HG03175 (cell line): ENCODE measurements around the gene THSD4.

ENCODE experiments used
- ATAC-seq: cut with Tn5 transposase; IDR thresholded peaks from one replicate; pipeline ENCODE4 v1.9.1; 2021; ENCODE audit warnings: mild to moderate bottlenecking, moderate library complexity; ENCODE audit not compliant: unreplicated experiment

The THSD4 gene

DNA sequence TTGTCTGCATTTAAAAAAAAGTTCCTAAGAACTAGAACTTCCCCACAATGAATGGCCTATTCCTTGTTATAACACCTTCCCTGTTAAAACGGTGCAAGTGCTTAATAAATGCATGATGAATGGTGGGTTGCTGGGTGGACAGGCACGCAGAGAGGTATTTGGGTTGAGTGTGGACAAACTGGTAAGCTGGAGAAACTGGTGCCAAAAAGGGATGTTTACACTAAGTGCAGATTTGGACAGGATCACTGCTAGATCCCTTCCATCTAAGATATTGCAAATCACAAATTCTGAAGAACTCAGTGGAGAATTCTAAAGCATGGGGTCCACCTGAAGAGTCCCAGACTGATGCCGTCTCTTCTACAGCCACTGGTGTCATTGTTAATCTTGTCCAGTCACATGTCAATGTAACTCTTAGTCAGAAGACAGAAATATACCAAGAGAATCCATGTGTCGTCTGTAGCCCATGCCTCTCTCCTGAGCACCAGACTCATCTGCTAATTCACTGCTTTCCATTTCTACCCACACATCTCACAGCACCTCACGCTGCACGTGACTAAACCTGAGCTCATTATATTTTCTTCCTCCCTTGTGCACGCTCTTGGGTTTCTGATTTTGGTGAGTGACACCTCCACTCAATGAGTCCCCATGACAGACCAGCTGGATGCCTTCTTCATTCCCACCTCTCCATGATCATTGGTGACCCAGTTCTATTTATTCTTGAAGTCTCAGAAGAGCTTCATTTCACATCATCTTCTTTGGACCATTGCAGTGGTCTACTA is 328.9 kb downstream of the THSD4 start:
- no peak for ATAC-seq

DNA sequence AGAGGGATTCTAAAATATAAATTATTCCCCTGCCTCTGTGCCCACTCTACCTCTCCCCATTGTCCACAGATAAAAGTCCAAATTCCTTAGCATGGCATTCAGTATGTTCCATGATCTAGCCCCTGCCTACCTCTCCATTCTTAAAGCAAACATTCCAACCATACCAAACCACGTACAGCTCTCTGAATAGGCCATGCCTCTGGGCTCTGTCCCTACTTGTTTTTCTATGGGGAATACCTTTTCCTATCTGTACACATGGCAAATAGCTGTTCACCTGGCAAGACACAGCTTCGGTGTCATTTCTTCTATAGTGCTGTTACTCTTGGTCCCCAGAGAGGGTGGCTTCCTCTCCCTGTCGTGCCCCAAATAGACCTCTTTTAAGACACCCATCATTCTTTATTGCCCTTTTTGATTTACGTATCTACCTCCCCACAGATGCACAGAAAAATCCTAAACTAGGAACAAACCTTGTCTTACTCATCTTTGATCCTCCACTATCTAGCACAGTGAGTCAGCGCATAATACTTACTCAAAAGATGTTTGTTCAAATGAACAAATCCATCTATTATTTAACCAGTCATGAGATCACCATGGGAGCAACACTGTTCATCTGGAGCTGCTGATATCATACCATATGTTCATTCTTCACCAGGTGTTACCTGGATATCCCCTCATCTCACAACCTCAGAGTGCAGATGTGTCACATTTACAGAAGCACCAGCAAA is 329.8 kb downstream of the THSD4 start:
- no peak for ATAC-seq

DNA sequence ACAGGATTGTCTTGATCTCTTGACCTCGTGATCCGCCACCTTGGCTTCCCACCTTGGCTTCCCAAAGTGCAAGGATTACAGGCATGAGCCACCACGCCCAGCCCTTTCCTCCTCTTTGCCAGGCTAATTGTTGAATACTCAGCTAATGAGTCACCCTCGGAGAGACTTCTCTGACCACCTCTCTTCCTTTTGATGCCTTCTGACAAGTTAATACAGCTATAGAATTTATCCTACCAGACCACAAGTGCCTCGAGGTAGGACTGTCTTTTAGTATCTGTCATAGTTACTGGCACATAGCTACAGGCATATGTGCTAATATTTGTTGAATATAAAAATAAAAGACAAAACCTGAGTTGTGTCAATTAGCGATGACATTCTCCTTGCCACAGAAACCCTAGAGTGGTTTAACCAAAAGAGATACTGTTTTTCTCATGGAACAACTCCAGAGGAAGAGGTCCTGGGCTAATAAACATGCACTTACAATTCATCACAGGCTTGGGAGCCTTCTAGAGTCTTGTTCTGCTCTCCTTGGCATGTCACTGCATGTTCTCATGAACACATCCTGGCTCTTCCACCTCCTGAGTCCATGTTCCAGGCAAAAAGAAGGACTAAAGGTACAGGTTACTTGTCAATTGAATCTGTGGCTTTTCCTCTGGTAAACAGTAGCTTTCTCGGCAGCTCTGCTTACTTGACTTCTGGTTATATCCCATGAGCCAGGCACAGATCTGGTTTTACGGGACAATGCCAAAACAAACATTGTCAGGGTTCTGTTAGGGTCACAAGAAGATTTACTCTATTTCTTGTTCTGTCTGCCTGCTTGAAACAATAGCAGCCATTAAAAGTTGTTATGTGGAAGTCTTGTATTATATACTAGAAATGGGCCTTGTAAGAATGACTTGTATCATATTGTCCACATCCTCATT is 332.3 kb downstream of the THSD4 start:
- no peak for ATAC-seq

DNA sequence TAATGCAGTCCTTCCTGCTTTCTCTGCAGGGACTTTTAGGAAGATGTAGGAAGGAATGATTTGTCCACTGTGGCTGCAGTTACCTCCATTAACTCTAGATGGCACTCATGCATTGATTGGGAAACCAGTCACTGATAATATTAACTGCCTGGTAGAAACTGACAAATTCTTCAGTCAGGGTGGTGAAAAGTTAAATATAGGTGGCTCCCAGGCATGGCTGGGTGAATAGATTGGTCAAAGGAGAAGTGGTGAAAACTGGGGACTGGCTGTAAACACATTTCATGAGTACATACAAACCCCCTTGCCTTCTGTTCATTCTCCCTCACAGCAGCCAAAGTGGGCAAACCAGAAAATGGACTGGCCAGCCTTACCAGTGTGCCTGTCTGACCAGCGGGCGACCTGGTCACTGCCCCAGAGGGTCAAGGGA is 333.4 kb downstream of the THSD4 start:
- no peak for ATAC-seq

DNA sequence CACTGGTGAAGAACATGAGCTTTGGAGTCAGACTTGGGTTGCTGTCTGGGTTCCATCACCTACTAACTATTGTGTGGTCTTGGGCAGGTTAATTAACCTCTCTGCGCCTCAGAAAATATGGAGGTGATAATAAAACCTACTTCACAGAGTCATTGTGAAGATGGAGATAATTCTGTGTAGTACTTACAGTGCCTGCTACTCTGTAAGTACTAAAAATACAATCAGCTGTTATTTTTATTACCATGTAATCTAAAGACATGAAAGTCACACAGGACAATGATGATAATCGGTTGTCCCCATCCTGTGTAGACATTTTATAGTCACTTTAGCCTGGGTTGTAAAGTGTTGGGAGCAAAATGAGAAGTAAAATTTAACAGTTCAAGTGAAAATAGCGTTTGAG is 334.1 kb downstream of the THSD4 start:
- ATAC-seq = no peak

DNA sequence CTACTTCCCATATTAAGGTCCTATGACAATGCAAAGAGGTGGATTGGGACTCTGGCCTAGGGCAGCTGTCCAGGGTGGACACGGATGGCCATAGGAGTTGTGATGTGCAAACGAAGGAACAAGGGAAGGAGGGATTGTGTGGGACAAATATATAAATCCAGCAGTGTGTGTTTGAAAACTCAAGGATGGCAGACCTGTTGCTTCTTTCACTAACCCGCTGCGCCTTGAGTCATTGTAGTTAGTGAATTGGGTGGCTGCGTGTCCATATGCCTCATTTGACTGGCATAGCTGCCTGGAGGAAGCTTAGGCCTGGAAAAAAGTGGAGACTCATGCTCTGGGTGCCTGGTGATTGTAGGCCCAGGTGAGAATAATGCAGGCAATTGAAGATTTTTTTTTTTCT is 334.7 kb downstream of the THSD4 start:
- ATAC-seq = no peak

DNA sequence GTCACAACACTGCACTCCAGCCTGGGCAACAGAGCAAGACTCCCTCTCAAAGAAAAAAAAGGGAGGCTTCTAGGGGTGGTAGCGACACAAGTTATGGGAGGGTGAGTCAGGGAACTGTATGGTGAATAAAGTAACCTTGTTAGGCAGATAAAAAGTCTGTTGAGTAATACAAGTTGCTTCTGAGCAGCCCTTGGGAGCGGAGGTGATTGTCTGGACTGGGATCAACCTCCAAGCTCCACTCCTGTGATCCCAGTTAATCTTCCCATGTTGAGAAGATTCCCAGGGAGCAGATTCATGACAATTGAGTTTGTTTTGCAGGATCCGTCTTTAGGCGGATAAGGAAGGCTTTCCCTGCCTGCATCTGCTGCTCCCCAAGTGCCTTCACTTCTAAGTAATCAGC is 335.9 kb downstream of the THSD4 start:
- ATAC-seq = no peak

DNA sequence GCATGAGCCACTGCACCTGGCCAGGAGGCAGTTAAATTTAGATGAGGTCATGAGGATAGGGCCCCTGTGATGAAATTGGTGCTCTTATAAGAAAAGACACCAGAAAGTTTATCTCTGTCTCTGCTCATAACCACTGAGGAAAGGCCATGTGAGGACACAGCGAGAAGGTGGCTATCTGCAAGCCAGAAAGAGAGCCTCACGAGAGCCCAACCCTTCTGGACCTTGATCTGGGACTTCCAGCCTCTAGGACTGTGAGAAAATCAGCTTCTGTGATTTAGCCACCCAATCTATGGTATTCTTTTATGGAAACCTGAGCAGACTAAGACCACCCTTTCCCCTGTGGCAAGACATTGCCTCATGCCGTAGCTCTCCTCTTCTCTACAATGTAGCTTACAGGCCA is 337.6 kb downstream of the THSD4 start:
- no peak for ATAC-seq

DNA sequence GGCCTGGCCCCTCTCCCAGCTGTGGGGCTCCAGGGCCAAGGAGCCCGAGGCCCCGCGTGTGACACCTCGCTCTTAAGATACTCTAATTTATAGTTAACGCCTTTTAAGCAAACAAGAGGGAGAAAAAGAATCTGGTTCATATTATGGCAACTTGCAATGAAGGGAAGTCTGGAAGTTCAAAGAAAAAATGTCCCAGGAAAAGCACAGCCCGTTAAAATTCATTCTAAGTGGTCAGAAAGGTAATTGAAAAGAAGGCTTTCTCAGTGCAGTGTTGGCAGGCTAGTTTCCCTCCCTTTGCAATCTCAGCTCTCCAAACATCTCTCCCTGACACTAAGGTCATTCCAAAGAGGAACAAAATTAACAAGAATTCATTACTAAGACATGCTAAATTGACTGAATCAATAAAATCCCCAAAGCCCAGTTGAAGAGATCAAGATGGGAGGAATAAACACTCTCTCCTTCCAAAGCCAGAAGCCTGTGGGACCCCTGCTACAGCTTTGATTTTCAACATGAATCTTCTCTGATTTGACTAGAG is 339.3 kb downstream of the THSD4 start:
- no peak for ATAC-seq

DNA sequence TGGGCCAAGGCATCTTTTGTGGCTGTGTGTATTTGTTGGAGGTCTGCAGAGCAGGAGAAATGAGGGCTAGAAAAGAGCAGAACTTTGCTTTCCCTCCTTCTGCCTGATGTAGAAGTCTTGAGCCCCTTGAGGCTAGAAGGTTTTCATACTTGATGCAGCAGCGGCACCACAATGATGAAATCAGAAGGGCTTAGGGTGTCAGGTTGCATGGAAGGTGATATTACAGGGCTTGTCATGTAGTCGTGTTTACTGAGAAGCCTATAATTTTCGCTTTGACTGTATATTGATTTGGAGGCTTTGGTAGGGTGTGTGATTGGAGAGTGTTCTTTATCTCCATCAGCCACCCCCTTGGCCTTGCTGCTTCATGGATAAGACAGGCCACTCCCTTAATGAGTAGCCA is 339.8 kb downstream of the THSD4 start:
- no peak for ATAC-seq

DNA sequence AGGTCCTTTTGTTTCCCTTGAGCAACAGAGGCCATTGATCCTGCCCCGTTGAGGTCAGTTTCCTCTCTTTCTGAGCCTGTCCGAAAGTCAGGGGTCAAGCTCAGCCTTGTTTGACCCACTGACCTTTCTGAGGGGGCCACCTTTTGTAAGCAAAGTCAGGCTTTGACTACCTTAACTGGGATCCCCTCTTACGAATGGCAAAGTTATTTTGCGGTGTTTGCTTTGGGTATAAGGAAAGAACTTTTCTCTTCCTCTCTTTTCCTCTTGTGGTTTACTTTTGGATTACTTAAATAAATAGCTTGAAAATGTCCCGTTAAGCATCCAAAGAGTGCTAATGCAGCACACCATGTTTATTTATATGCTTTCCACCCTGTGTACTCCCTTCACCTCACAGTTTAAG is 340.6 kb downstream of the THSD4 start:
- ATAC-seq = no peak

DNA sequence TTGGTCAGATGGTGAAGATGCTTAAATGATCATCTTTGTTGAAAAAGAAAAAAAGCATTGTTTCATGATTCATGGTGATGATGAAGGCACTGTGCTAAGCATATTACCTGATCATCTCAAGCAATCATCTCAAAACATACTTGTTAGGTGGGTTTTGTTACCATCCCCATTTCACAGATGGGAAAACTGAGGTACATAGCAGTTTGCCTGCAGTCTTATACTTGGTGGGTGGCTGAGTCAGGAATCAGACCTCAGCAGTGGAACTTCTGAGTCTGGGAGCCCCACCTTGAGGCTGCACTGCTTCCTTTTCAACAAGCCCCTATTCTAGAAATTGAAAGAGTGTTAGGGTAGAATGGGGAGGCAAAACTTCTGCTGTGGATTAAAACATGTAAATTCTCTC is 341.1 kb downstream of the THSD4 start:
- ATAC-seq = no peak

DNA sequence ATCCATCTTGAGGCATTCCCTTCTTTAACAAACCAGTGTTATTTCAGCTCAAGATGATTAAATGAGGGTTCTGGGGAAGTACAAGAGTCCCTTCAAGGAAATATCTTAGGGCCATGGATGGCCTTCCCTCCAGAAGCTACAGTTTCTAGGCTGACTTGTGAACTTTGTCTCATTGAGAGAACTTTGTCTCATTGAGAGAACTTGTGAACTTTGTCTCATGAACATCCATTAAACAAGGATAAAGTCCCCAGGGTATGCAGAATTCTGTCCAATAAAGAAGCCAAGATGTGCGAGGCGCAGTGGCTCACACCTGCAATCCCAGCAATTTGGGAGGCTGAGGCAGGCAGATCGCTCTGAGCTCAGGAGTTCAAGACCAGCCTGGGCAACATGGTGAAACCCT is 341.5 kb downstream of the THSD4 start:
- ATAC-seq = no peak

DNA sequence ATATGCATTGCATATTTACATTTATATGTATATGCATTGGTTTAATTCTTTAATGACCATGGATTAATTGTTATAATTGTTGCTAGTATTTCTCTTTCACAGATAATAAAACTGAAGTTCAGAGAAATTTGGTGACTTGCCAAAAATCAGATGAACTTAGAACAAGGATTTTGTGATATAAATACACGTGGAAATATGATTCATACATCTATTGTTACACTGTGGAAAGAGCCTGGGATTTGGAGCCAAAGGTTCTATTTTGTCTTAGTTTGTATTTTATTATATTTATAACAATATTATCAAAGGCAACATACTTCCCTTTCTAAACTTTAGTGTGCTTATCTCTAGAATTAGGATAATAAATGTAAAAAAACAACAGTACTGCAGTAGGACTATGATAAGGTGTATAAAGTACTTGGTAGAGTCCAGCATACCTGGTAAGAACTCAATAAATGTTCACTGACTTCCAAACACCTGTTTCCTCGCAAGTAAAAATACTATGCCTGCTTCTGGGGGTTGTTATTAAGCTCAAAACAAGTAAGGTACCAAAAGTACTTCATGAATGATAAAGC is 342.9 kb downstream of the THSD4 start:
- no peak for ATAC-seq

DNA sequence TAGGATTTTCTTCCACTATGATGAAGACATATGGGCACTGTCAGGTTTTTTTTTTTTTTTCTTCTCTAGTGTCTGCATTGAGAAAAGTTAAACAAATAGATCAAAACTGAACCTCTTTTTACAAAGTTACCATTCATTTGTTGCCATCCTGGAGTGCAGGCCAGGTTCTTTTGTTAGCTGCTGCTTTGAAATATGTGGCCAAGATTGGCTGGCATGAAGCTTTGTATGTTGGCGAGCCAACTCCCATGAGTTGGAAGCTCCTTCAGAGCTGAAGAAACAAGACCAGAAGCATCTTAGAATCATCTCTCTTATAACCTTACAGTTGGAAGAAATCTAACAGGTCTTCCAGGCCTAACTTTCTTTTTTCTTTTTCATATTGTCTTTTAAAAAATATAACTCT is 346.5 kb downstream of the THSD4 start:
- ATAC-seq = no peak

DNA sequence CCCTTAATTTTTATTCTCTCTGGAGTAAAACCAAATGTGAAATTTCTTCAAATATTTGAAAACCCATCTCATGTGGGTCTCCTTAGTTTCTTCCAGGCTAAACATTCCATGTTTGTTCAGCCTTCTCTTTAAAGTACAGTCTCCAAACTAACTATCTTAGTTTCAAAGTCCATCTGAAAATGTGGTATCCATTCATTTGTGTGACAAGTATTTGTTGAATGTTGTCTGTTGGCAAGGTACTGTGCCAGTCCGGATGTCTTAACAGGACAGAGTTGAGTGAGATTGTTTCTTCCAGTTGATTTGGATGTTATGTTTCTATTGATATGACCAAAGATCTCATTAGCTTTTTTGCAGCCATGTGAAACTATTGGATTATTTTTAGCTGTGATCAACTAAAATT is 347.4 kb downstream of the THSD4 start:
- ATAC-seq = no peak

DNA sequence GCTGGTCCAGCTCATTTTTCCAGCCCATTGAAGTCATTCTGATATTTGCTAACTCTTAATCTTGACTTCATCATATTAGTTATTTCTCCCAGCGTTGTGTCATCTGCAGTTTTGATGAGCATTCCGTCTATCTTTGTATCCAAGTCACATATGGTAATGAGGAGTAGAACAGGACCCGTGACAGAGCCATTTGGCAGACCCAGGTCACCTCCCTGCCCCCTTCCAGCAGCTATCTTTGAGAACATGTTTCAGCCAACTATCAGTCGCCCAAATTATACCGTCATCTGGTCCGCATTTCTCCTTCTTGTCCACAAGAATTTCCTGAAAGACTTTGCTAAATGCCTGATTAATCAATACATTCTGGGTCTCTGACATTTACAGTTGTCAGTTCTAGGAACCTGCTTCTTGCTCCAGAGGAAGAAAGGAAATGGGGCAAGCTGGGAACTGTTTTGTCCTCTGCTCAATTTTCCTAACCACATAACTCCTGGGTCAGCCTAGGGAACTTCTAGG is 347.9 kb downstream of the THSD4 start:
- ATAC-seq = no peak

DNA sequence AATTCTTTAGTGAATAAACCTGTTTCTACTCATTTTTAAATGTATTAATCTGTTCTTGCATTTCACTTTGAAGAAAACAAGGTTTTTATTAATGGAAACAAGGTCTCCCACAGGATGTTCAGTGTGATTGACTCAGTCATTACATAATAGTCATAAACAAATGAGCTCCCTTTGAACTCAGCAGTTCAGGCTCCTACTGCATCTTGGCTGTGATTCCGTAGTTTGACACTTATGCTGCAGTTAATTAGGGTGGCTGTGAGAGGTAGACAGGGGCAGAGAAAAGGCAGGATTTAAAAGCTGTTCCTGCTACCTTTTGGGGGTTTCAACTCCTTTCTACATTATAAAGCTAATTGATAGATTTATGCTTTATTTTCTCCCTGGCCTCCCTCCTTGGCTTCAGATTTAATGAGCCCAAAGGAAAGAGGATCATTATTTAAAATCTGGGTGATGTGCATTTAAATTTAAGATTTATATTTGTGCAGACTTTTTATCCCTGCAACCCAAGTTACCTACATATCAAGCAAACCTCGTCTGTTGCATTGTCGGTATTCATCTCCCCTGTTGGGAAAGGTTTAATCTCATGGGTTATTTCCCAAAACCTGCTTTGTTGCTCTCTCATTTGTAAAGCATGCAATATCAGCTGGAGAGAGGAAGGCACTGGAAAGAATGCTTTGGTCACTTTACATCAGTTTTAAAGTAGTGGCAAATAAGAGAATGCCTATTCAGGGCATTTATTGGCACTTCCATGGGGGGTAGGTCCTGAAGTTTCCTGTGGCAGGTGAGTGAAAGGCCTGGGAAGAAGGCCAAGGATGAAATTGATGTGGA is 350.1 kb downstream of the THSD4 start:
- no peak for ATAC-seq

DNA sequence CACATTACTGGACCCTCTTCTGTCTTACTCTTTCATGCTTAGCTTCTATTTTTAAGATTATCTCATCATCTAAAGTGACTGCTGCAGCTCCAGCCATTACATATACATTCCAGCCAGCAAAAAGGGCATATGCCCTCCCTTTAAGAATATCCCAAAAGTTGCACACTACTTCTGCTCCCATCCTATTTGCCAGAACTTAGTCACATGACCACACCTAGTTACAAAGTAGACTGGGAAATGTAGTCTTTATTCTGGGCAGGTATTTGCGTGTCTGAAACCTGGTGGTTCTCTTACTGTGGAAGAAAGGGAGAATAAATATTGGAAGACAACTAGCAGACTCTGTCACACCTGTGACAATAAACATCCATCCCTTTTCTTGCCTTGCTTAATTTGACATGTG is 353.4 kb downstream of the THSD4 start:
- no peak for ATAC-seq

DNA sequence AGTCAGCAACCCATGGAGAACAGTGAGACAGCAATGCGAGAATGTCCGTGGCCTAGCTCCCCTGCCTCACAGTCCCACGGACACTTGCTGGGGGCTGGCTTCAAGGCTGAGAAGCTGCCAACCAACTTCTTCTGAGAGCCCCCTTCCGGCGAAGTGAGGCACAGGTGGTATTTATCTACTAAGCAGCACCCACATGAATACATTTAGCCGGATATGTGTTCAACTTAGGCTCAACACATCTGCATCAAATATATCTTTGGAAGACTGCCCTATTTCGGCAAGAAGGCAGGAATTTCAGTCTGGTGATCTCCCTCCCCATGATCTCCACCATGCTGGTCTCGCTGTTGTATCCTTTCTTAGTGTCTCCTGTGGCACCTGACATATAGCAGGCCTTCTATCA is 354.1 kb downstream of the THSD4 start:
- no peak for ATAC-seq
